HG03159 (cell line): ENCODE results near the gene ANKMY1.

Source experiments
- ATAC-seq: cut with Tn5 transposase; IDR thresholded peaks from one replicate; pipeline ENCODE4 v1.9.1; 2021; ENCODE audit warnings: mild to moderate bottlenecking, moderate library complexity; ENCODE audit not compliant: unreplicated experiment

Gene ANKMY1

DNA sequence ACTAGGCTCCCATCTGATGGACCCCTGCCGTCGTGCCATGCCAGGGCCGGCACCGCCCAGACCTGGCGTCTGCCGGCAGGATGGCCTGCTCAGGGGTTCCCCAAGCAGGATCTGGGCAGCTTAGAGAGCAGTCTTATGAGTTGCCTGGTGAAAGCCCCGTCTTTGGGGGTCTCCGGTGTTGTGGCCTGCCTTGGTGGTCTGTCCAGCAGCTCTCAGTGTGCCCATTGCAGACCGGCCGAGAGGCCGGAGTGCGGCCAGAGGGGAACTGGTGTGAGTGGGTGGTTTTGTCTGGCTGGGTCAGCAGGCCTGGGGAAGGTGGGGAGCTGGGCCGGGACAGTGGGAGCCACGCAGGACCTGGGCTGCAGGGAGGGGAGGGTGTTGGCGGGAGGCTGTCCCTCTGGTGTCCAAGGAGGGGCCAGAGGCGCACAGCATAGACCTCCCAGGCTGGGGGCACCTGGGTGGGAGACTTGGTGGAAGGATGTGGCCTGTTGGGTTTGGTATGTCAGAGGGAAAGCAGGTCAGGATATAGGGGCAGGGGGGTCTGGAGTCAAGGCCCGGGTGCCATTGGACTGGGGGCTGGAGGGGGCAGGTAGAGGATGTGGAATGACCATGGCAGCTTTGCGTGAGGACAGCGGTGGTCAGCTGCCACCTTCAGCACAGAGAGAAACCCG lies 105.9 kb downstream of the ANKMY1 start:
- no peak for ATAC-seq

DNA sequence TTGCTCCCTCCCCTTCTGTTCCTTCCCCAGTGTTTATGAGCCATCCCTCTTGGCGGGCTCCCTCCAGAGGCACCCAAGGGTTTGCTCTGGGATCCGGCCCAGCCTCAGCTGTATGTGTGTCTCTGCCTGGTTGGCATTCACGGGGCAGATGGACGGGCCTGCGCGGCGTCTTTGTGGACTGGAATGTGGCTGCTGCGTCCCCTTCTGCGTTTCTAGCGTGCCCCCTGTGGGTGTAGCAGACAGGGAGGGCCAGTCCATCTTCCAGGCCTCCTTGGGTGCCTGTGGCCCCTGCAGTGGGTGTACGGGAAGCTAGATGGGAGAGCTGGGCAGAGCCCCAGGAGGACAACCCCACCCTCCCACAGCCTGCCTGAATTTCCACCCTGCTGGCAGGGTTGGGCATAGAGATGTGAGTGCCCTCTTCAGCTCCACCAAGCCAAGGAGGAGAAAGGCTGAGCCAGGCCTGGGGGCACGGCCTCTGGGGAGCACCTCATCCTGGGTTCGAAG lies 106.6 kb downstream of the ANKMY1 start:
- ATAC-seq, result no peak

DNA sequence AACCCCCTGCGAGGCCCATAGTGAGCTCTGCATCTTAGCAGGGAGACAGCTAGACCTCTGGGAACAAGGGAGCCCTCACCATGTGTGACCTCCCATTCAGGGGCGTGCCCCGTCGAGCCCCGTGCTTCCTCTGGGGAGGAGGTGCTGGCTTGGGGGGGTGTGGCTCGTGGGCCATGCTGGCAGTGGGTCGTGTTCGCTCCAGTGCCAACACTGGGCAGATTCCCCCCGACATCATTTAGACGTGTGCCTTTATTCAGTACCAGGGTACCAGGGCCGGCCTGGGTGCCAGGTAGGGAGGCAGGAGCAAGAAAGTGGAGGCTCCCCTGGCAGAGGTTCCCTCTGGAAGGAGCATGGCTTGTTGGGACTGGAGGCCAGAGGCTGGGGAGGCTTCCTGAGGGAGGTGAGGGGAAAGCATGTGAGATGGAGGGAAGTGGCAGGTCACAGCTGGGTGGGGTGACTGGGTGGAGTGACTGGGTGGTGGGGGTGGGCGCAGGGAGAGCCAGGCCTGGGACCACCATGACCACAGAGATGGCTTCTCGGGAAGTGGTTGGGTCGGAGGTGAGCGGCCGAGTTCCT lies 107.2 kb downstream of the ANKMY1 start:
- ATAC-seq, result no peak

DNA sequence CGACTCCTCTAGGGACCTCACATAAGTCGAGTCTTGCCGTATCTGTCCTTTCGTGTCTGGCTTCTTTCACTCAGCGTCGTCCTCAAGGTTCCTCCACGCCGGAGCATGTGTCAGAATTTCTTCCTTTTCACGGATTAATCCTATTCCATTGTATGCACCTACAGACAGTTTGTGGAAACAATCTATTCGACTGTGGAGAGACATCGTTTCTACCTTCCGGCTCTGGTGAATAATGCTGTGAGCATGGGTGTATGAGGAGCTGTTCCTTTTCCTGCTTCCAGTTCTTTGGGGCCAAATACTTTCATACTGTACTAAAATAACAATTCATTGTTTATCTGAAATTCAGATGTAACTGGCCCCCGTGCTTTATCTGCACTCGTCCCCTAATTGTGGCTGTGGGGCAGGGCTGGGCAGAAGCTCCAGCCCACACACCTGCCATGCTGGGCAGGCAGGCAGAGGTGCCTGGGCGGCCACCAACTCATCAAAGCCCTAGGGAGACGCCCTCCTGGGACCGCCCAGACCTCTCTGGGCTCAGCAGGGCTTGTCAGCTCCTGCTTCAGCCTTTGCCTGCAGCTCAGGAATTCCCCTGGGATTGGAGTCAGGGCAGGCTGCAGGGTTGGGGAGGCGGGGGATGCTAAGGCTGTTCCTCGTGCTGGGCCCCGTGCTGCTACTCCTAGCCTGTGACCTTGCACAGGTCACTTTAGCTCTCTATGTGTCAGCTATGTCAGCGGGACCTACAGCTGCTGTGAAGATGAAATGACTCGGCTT lies 107.8 kb downstream of the ANKMY1 start:
- no peak for ATAC-seq

DNA sequence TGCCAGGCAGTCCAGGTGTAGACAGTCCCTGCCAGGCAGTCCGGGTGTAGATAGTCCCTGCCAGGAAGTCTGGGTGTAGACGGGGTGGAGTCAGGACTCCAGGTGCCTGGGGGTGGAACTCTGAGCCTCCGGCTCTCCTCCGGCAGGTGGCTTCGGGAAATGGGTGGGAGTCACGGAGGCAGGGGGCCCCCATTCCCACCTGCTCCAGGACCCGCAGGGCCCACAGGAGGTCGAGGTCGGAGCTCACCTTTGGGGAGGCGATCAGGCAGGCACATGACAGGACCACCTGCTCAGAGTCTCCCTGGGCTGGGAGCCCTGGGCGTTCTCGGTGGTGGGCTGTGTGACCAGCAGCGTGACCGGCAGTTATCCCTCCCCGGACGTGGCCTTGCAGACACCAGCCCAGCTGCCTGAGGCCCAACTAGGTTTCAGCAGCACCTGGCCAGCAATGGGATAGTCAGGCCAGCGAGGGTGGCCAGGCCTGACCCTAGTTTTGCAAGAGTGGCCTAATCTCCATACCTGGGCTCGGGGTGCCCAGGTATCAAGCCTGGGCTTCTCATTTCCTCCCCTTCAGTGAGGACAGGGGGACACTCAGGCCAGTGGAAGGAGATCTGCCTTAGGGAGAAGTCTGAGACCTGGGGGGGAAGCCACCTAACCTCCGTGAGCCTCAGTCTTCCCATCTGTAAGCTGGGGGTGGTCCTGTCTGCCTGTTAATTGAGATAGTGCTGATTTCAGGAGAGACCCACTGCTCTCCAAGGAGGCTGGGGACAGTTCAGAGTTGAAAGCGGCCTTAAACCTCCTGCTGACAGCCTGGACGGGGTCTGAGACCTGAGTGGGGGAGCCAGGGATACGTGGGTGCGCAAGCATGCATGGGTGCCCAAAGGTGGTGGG lies 109.2 kb downstream of the ANKMY1 start:
- ATAC-seq, result no peak

DNA sequence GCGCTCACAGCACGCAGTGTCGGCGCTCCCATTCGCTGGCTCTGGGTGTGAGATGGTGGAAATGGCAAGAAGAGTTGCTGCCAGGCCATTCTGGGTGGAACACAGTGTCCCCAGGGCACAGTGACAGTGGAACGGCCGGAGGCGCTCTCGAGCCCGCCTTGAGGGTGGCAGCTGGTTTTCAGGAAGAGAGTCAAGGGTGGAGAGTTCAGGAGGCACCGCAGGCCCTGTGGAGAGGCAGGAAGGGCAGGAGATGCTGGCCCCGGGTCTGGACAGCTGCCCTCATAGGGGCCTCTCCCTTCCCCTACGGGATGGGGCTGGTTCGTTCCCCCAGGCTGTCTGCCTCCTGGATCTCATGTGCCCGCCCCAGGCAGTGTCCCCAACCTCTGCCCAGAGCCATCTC lies 109.9 kb downstream of the ANKMY1 start:
- no peak for ATAC-seq

DNA sequence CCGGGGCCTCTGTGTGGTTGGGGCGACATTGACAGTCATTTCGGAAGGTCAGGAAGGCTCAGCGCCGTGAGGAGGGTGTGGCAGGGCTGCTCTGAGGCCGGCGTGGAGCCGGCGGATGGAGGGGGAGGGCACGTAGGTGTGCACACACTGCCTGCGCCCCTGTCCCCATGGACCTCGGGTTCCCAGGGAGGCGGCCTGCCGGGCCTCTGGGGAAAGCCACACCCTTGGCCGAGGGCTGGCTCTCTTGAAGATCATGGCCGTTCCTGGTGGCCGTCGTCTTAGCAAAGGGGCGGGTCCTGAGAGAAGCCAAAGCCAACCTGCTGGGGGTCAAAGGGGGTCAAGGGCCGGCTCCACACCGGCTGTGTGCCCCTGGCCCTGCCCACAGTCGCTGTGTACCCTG lies 110.5 kb downstream of the ANKMY1 start:
- ATAC-seq, result no peak

DNA sequence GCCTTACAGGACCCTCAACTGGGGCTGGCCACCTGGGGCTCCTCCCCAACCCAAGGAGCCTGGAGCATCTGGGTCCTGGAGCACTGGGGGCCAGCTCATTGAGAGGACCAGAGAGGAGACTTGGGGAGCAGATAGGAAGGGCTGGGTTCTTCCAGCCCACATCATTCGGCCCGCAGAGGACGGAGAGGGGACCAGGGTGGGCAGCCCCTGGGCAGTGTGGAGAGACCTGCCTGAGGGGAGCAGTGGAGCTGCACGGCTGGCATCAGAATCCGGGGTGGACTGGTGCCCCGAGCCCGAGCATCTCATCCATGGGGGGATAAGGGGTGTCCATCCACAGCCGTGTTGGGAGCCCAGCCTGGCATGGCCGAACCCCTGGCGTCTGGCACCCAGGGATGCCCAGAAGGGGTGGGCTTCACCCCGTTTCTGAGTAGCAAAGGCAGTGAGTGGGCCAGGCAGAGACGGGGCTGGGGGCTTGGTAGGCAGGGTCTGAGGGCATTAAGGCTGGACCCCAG lies 111.1 kb downstream of the ANKMY1 start:
- ATAC-seq, result no peak

DNA sequence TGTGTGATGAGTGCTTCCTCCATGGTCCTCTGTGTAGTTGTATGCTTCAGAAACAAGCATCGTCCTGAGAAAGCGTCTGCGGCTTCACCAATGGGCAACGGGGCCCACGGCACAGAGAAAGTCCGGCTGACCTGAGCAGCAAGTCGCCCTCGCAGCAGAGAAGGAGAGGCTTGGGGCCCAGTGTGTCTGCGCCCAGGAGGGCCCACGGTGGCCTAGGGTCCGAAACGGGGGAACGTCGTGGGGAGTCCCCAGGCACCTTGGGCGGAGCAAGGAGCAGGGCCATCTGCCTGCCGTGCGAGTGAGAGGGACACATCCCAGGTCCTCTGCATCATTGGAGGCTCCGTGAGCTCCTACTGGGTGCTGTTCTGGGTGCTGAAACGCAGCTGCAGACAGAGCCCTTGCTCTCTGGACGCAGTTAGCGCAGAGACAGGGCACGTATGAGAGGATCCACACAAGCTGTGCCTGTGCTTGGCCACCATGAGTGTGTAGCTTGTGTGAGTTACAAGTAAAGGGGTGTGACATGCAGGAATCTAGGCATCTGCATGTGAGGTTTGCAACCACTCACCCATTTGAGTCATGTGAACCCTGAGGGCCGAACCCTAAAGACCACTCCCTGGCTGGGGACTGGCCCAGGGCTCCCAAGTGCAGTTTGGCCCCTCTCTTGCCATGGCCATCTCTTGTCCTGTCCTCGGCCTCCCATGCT lies 111.7 kb downstream of the ANKMY1 start:
- no peak for ATAC-seq

DNA sequence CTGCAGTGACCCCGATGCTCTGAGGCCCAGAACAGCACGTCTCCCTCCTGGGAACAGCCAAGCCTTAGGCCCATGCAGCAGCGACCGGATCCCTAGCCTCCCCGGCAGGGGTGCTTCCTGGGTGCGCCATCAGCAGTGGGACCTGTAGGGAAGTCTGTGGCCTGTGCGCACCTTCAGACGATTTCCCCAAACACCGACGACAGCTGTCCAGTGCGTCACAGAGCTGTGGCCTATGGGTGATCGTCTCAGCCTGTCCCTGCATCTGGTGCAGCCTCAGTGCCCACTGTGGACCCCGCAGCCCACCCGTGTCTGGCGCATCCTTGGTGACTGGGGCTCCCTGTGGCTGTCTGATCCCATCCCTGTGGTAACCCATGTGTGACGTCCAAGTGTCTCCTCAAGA lies 113.3 kb downstream of the ANKMY1 start:
- ATAC-seq, result no peak

DNA sequence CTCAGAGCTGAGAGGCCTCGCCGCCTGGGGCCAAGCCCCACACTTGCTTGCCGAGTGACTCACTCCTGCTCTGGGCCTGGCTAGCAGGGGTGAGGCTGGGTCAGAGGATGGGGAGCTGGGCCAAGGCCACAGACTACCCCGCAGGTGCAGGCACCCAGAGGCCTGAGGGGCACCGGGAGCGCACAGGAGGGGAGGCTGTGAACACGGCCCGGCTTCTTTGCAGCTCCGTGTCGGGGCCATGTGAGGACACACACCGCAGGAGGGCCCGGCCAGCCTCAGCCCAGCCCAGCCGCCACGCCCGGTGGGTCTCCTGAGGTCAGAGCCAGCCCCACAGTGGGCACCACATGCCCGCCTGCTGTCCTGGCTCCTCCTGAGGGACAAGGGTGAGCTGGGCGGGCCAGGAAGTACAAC lies 113.9 kb downstream of the ANKMY1 start:
- no peak for ATAC-seq

DNA sequence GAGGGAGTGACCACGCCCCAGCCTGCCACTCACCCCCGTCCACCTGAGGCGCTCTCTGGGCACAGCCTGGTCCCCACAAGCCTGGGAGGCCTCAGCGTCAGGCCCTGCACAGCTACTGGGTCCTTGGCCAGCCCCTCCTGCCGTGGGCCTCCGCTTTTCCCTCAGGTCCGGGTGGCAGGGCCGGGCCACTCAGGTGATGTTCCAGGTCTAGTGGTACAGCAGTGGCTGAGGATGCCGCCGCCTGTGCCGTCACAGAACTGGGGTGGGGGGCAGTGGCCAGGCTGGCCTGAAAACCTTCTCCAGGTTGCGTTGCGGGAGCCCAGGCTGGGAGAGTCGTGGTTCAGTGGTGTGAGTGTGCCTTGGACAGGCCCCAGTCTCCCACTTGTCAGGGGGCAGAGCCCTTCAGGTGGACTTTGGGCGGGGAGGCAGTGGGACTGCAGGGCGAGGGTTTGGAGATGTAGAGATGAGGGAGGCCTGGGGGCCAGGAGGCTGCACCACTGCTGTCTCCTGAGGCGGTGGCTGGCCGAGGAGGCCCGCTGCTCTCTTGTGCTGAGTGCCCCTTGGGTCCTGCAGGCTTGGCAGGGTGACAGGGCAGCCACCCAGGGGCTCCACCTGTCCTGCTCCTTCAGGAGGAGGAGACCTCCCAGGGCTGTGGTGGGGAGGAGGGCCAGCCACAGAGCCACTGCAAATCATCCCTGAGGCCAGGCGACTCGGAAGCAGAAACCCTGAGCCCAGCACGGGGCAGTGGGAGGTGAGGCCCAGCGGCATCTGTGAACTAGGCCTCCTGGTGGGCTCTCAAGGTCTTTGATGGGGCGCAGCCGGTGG lies 114.7 kb downstream of the ANKMY1 start:
- ATAC-seq, result no peak

DNA sequence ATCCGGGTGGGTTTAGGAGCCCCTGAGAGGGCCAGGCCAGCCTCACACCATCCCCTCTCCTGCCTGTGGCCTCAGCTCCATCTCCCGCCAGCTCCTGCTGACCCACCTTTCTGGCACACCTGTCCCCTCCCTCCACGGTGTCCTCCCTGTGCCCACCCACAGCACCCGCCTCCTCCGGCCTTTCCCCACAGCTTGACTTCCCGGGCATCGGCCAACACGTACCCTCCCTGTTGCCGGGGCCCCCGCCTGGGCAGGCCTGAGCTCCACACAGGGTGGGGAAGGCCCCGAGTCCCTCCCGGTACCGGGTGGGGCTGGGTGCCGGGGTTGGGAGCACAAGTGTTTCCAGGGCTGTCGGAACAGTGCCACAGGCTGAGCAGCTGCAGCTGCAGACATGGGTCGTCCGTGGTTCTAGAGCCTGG lies 115.8 kb downstream of the ANKMY1 start:
- ATAC-seq, result no peak

DNA sequence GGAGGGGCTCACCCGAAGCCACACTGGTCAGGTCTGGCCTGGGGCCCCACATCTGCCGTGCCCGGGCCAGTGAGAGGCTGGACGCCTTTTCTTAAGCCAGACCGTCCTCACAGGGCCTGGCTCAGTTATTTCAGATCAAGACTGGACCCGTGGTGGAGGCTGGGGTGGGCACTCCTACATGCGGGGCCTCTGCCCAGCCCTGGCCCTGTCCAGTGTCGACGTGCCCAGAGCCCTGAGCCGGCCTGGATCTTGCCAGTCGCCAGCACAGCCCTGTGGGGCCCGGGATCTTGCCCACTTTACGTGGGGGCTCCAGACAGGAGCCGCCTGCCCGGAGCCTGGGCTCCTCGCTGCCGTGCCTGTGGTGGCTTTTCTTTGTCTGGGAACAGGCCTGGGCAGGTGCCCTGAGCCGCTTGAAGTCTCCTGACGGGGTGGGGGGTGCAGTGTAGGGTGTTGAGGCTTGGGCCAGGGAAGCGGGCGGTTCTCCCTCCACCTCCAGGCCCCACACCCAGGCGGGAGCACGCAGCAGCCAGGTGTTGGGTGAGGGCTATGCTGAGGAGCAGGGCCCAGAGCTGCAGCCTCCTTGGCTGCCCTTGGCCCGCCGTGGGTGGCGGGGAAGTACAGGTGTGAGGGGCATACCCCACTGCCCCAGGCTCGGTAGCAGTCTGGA lies 116.3 kb downstream of the ANKMY1 start:
- ATAC-seq, result no peak

DNA sequence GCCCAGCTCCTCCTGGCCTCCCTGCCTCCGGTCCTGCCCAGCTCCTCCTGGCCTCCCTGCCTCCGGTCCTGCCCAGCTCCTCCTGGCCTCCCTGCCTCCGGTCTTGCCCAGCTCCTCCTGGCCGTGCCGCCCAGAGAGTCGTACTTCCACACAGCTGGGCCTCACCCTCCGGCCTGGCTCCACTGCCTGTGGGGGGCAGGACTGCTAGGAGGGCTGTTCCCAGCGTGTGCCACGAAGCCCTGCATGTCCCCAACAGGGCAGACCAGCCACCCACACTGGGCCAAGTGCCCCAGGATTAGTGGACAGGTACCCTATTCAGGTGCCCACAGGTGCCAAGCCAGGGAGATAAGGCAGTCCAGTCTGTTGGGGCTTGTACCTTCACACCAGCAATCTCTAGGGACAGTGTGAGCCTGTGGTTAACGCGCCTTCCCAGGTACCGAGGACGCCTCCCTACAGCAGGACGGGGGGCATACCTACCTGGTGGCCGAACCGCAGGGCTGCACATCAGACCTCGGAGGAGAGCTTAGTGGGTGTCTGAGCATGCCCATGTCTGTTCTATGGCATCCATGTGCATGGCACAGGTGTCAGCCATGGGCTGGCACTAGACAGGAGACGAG lies 117.0 kb downstream of the ANKMY1 start:
- ATAC-seq, result no peak

DNA sequence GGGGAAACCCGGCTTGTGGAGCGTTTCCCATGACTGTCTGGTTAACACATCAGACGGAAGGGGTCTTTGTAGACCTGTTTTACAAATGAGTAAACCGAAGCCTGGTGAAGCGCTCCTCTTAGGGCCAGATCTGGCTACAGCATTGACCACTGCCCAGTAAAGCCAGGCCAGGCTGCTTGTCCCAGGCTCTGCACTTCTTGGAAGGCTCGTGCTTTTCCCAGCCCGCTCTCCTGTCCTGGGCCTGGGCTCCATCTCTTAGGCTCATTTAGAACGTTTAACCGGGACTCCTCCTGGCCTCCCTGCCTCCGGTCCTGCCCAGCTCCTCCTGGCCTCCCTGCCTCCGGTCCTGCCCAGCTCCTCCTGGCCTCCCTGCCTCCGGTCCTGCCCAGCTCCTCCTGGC lies 117.5 kb downstream of the ANKMY1 start:
- no peak for ATAC-seq

DNA sequence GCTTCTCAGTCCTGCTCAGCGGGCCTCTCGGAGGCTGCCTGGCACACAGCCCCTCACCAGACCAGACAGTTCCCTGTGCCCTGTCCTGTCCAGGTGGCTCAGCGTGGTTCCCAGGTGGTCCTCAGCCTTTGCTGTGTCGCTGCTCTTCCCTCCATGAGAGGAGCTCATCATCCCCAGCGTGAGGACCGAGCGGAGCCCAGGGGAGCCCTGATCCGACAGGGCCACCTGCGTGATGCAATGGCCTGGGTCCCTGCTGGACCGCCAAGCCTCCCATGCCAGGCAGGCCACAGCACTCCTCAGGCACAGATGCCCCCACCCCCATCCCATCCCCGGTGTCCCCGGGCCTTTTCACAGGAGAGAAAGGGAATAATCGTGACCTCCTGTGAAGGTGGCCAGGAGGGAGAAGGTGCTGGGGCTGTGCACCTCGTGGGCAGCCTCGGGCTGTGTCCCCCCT lies 118.1 kb downstream of the ANKMY1 start:
- ATAC-seq, result no peak
